NCI-H187 (cell line): Measurements from ENCODE around the gene ZNF804A.
"Not testable (repeated sequence)": the region's sequence is repeated elsewhere in the genome, so short reads cannot be mapped to it uniquely, and the experiment has no call there.

Experiments used
- DNase-seq, 2 experiments: peaks; one replicate each; lab custom pipeline; 2025; lab: John Stamatoyannopoulos, UW

The ZNF804A gene

DNA sequence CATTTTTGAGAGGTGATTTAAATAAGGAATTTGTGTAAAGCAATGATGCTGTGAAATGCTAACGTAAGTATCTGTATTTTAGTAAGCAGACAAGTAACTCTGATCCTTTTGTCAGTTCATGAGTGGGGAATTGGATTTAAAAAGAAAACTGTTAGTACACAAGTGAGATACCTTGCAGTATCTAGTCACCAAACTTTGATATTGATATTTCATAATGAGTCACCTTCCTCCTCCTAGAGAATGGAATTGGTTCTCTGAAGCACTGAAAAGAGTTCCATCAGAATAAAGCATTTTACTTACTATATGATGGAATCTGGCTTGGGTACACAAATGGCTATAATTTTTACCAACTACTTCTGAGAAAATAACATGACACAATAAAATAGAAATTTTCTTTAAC lies 232.2 kb downstream of the ZNF804A start:
- DNase-seq = no peak

DNA sequence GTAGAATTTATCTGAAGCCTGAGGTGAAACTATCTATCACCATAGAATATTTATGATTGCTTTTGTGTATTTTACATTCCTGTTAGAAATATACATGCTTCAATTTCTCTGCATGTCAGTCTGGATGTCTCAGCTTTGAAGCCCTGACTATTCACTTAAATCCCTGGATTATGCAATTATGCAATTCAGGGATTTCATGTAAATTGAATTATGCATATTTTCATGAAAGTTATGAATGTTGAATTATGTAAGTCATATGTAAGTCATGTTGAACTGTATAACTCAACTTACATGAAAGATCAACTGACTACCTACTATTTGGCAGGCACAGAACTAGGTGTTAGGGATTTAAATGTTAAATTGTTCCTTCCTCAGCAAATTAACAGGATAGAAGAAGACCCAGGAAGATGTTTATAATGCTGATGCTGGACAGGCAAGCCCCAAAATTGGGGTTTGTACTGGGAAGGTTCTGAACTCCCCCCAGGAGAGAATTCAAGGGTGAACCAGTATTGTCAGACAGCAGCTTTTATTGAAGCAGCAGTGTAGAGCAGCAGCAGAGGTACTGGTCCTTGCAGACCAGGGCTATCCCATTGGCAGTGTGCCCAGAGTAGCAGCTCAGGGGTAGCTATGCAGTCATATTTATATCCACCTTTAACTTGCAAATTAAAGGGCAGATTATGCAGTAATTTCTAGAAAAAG lies 236.5 kb downstream of the ZNF804A start:
- no peak for DNase-seq

DNA sequence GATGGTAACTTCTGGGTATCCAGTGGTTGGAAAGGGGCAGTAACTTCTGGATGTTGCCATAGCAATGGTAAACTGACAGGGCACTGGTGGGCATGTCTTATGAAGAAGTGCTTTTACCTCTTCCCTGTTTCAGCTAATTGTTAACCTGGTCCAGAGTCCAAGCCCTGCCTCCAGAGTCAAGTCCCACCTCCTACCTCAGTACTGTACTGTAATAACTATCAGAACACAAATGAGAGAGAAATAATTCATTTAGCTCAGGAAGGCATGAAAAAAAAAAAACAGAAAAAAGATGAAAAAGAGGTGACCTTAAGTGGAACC lies 237.0 kb downstream of the ZNF804A start:
- DNase-seq = no peak

DNA sequence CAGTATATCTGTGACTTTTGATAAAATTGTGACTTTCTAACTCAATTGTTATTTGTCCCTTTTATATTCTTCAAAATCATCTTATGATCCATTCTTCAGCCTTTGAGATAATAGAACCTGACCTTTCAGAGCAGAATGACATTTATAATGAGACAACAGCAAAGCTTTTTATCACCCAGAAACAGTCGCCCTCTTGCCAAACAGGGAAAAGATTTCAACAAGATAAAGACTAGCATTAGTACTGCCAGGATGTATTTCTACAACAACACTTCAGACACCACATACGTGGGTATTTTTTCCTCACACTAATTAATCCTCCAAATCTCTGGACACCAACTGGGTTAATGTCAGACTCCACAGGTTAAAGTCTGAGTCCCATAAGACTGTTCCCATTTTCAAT lies 249.0 kb downstream of the ZNF804A start:
- DNase-seq = no peak

DNA sequence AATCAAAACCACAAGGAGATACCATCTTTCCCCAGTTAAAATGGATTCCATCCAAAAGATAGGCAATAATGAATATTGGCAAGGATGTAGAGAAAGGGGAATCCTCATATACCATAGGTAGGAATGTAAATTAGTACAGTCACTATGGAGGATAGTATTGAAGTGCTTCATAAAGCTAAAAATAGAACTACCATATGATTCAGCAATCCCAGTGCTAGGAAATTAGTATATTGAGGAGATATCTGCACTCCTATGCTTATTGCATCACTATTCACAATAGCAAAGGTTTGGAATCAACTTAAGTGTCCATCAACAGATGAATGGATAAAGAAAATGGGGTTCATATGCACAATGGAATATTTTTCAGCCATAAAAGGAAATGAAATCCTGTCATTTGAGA lies 251.2 kb downstream of the ZNF804A start:
- DNase-seq = no peak

DNA sequence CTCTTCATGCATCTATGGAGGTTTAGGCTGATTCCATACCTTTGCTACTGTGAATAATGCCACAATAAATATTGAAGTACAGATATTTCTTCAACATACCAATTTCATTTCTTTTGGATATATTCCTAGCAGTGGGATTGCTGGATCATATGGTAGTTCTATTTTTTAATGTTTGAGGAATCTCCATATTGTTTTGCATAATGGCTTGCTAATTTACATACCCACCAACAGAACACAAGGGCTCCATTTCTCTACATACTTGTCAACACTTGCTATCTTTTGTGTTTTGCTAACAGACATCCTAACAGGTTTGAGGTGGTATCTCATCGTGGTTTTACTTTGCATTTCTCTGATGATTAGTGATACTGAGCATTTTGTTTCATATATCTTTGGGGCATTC lies 253.2 kb downstream of the ZNF804A start:
- no peak for DNase-seq

DNA sequence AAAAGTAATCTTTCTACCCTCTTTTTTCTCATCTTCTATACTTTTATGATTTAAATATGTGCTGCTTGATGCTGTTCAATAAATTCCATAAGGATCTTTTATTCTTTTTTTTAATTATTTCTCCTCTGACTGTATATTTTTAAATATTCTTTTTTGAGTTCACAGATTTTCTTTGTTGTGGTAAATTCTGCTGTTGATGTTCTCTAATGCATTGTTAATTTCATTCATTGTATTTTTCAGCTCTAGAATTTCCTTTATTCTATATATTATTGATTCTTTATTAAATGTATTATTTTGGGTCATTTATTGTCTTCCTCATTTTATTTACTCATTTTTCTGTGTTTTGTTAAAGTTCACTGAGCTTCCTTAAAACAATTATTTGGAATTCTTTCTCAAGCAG lies 260.9 kb downstream of the ZNF804A start:
- DNase-seq = no peak

DNA sequence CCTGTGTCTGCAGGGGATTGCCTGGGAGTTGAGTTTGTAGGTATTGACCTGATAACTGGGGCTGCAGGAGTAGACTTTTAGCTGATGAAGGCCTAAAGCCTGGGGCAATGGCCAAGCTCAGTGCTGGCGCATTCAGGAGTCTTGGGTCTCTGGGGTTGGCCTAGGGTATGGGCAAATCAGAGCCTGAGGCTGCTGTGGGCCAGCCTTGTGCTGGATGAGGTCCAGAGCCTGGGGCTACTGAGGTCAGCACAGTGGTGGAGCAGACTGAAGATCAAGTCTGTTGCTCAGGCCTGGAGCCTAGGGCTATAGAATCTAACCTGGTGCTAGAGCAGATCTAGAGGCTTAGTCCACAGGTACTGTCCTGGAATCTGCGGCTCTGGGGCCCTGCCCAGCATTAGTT lies 262.4 kb downstream of the ZNF804A start:
- no peak for DNase-seq

DNA sequence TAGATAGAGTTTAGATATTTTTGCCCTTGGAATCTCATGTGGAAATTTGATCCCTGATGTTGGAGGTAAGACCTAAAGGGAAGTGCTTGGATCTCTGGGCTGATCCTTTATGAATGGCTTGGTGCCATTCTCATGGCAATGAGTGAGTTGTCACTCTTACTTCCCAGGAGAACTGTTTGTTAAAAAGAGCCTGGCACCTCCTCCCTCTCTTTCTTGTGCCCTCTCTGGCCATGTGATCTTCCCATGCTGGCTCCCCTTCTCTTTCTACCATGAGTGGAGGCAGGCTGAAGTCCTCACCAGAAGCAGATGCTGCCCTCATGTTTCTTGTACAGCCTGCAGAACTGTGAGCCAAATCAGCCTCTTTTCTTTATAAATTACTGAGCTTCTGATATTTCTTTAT lies 276.9 kb downstream of the ZNF804A start:
- no peak for DNase-seq

DNA sequence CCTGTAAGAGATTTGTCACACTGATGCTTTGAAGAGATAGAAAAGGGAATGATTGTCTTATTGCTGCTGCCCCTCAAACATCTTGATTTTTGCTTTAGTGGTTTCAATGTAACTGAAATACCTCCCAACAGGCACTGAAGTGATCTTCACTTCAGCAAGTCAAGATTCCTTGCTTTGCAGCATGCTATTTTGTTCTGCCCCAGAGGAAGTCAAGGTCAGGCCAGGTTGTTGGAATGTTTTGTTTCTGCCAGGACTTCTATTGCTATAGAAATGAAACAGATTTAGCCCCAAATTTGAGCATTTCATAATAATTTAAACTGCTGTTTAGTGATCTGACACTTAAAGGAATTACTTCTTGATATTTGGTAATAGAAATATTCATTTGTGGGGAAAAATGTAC lies 277.6 kb downstream of the ZNF804A start:
- DNase-seq = no peak

DNA sequence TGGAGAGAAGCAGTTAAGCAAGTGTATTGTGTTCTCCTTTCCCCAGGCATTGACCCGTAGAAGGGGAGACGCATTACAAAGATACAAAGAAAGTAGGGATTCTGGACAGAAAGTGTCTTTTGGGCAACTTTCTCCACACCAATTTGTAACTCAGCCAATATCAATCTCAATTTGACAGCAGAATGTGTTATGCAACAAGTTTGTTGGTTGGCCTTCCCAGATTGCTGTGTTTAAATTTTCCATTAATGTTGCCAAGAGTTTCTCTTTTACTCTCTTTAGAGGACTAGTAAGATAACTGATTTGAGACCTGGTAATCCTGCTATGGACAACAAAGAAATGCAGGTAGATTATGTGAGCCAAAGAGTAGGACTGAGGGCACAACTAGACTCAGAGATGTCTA lies 279.6 kb downstream of the ZNF804A start:
- DNase-seq = no peak

DNA sequence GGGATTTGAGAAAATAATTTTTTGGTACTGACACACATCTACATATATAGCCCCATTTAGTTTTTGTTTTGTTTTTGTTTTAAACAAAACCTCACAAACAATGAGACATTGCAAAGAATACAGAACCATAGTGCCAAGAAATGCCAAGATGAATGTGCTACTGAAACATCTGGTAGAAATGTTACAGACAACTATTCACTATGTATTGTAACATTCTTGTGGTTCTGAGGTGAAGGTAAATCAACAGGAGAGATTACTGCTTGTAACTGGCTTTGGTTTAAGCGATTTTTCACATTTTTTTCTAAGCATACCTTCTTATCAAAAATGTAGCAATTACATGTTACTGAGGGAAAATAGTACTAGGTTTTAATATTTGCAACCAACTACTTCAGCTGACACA lies 281.3 kb downstream of the ZNF804A start:
- DNase-seq = no peak

DNA sequence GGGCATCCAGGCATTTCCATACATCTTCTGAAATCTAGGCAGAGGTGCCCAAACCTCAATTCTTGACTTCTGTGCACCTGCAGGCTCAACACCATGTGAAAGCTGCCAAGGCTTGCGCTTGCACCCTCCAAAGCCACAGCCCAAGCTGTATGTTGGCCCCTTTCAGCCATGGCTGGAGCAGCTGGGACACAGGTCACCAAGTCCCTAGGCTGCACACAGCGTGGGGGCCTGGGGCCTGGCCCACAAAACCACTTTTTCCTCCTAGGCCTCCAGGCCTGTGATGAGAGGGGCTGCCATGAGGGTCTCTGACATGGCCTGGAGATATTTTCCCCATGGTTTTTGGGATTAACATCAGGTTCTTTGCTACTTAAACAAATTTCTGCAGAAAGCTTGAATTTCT lies 288.3 kb downstream of the ZNF804A start:
- DNase-seq = not testable (repeated sequence)

DNA sequence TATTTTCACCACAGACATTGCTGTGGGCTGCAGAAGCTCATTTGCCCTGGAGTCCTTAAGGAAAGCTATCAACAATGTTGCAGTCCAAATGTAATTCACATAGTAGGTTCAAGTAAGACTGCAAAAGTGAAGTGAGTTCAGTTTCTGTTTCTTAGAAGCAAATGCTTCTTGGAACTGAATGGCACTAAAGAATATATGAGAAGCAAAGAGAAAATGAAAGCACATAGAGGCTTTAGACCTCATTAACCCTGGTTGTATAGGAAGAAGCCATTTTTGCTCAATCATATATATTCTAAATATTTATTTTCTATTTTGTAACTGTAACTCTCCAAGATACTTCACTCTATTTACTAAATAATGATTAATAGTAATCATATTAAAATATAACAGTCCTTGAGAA lies 292.0 kb downstream of the ZNF804A start:
- DNase-seq = no peak

DNA sequence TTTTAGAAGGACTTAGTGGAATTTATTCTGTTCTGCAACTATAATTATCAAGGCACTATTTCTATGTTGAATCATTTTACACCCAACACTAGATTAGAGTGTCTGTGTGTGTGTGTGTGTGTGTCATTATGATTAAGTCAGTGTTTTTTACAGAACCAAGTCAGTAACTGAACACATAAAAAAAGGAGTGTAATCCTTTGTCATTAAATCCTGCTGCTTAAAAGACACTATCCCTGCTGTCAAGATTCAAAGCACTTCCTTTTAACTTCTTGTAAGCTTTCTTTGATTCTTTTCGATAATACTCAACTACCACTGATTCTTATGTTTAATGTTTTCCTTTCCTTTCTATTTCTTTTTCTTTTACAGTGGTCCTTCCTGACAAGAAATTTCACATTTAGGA lies 306.7 kb downstream of the ZNF804A start:
- DNase-seq = no peak

DNA sequence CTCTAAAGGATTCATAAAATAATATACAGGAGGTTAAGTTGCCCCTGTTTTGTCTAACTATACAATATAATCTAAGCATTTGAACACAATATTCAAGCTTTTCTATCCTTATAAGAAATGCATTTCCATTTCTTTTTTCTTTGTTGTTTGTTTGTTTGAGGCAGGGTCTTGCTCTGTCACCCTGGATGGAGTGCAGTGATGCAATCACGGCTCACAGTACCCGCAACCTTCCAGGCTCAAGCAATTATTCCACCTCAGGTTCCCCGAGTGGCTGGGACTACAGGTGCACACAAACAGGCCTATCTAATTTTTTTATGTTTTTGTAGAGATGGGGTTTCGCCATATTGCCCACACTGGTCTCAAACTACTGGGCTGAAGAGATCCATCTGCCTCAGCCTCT lies 307.8 kb downstream of the ZNF804A start:
- no peak for DNase-seq

DNA sequence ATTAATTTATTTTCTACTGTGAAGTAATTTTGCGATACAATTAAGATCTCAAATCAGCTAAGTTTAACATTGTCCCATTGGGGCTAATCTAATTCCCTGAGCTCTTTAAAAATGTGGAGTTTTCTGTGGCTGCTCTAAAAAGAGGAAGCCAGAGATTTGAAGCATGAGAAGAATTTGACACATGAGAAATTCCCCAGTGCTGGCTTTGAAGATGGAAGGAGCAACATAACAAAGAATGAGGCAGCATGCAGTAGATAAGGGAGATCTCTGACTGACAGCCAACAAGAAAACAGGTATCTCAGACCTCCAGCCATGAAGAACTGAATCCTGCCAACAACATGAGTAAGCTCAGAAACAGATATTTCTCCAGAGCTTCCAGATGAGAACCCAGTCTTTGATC lies 308.4 kb downstream of the ZNF804A start:
- no peak for DNase-seq

DNA sequence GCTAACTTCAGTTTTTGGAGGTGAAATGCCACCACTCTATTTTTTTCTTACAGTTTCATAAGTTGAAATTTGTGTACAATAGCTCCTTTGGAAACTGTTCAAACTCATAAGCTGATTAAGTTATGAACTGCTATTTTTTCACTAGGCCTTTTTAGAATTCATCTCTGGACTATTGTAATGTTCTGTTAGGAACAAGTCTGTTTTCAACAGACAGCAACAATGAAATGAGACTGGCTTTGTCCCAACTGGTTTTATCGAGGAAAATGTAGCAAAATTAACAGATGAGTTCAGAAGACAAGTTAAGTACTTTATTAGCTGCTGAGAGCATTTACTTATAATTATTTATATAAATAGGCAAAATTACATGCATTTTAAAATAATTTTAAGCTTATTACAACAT lies 310.6 kb downstream of the ZNF804A start:
- DNase-seq = no peak

DNA sequence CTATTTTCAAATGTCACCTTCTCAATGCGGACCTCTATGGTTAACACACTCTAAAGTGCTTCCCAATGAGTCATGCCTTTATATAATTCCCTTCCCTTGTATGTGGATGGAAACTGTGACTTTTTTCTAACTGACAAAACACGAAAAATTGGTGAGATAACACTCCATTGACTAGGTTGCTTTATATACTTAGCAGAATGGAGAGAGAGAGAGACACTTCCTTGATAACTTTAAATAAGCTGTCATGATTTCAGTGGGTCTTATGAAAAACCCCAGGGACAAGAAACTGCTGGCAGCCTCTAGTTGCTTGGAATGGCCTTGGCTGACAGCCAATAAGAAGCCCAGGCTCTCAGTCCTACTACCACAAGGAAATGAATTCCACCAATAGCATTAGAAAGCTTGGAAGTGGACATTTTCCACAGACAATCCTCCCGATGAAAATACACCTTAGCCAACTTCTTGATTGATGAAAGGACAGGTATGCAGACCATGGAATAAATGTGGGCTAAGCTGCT lies 322.2 kb downstream of the ZNF804A start:
- DNase-seq = no peak

DNA sequence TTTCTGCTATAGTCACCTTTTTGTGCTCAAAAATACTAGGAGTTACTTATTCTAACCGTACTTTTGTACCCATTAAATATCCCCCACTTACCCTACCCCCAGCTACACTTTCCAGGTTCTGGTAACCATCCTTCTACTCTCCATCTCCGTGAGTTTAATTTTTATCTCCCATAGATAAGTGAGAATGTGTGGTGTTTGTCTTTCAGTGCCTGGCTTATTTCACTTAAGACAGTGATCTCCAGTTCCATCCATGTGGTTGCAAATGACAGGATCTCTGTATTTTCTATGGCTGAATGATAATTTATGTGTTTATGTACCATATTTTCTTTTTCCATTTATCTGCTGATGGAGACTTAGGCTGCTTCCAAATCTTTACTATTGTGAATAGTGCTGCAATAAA lies 323.3 kb downstream of the ZNF804A start:
- DNase-seq = no peak

DNA sequence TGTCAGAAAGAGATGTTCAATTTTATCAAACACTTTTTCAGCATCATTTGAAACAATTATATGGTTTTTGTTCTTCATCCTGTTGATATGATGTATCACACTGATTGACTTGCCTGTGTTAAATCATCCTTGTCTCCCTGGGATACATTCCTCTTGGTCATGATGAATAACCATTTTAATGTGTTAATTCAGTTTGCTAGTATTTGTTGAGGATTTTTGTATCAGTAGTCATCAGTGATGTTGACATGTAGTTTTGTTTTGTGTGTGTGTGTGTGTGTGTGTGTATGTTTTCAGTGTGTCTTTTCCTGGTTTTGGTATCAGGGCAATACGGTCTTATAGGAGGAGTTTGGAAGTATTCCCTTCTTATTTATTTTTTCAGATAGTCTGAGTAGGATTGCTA lies 325.4 kb downstream of the ZNF804A start:
- no peak for DNase-seq

DNA sequence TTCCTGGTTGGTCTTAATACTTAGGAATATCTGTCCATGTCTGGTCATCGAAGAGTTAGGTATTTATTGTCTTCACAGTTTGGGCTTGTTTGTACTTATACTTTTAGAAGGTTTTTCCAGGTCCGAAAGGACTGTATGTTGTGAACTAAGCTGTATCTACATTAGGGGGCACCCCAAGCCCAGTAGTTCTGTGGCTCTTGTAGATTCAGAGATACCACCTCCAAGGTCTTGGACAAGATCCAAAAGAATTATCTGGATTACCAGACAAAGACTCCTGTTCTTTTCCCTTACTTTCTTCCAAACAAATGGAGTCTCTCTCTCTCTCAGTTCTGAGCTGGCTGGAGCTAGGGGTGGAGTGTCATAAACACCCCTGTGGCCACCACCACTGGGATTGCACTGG lies 328.7 kb downstream of the ZNF804A start:
- DNase-seq = no peak

DNA sequence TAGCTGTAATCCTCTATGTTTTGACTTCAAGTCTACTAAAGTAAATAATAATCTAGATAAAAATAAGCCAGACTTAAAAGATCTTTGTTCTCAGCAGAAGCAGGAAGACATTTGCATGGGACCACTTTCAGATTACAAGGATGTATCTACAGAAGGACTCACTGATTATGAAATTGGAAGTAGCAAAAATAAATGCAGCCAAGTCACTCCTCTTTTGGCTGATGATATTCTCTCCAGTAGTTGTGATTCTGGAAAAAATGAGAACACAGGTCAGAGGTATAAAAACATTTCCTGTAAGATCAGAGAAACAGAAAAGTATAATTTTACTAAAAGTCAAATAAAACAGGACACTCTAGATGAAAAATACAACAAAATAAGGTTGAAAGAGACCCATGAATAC lies 338.4 kb downstream of the ZNF804A start:
- no peak for DNase-seq

DNA sequence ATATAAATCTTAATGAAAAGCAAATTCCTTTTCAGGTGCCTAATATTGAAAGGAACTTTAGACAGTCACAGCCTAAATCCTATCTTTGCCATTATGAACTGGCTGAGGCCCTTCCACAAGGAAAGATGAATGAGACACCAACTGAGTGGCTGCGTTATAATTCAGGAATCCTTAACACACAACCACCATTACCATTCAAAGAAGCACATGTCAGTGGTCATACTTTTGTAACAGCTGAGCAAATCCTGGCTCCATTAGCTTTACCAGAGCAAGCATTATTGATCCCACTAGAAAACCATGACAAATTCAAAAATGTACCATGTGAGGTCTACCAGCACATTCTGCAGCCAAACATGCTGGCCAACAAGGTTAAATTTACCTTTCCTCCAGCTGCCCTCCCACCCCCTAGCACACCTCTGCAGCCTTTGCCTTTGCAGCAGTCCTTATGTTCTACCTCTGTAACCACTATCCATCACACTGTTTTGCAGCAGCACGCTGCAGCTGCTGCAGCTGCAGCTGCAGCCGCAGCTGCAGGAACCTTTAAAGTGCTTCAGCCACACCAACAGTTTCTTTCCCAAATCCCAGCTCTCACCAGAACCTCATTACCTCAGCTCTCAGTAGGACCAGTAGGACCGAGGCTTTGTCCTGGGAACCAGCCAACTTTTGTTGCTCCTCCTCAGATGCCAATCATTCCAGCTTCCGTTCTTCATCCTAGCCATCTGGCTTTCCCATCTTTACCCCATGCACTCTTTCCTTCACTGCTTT lies 340.1 kb downstream of the ZNF804A start:
- DNase-seq = no peak
